GM12878 (cell line): ENCODE data around the gene RBMX2.

Experiments
- ATF2 ChIP-seq: IDR thresholded peaks from 2 replicates; pipeline ENCODE4 v1.6.1; 2012; ENCODE audit warnings: low read length, inconsistent platforms
- EZH2 ChIP-seq: IDR thresholded peaks from 2 replicates; pipeline ENCODE4 v1.6.1; 2012; ENCODE audit warnings: low read depth, mild to moderate bottlenecking, control low read depth, inconsistent platforms, low read length, borderline replicate concordance; ENCODE audit not compliant: control insufficient read depth
- NBN ChIP-seq: fragments of 450-650 bp; IDR thresholded peaks from 2 replicates; pipeline ENCODE4 v1.6.1; 2016
- PAX8 ChIP-seq: fragments of 450-650 bp; IDR thresholded peaks from 2 replicates; pipeline ENCODE4 v1.6.1; 2017; ENCODE audit warnings: mild to moderate bottlenecking, moderate library complexity
- POLR2A ChIP-seq: IDR thresholded peaks from 2 replicates; pipeline ENCODE4 v1.6.1; 2011; ENCODE audit warnings: low read depth, mild to moderate bottlenecking, low read length
- RFX5 ChIP-seq: IDR thresholded peaks from 2 replicates; pipeline ENCODE4 v1.6.1; 2011; ENCODE audit warnings: low read depth, low read length, improper control_type of control experiment
- SIX5 ChIP-seq: IDR thresholded peaks from 2 replicates; pipeline ENCODE4 v1.6.1; 2011; ENCODE audit warnings: mild to moderate bottlenecking, low read depth, low read length, moderate library complexity; ENCODE audit not compliant: severe bottlenecking
- SMC3 ChIP-seq: IDR thresholded peaks from 2 replicates; pipeline ENCODE4 v1.6.1; 2011; ENCODE audit warnings: low read length, improper control_type of control experiment, borderline replicate concordance
- SPI1 ChIP-seq: IDR thresholded peaks from 2 replicates; pipeline ENCODE4 v1.6.1; 2011; ENCODE audit warnings: low read depth, mild to moderate bottlenecking, low read length, moderate library complexity, borderline replicate concordance; ENCODE audit not compliant: insufficient read depth
- ZBTB4 ChIP-seq: fragments of 450-650 bp; formaldehyde crosslinking; IDR thresholded peaks from 2 replicates; pipeline ENCODE4 v1.4.0; 2022; ENCODE audit warnings: mild to moderate bottlenecking, moderate library complexity
- ZNF274 ChIP-seq: IDR thresholded peaks from one replicate; pipeline ENCODE4 v1.8.0; 2011; ENCODE audit not compliant: insufficient read length, insufficient read depth
- TF ChIP-seq, protein P1 (sequence below): fragments of 450-650 bp; IDR thresholded peaks from 2 replicates; pipeline ENCODE4 v1.6.1; 2016; ENCODE audit warnings: mild to moderate bottlenecking, moderate library complexity, borderline replicate concordance
- TF ChIP-seq, protein P2 (sequence below), 3 experiments: IDR thresholded peaks in 2 of 3; conservative IDR thresholded peaks in 1 of 3; 2 replicates each; pipeline ENCODE4 v1.5.1; 2011; ENCODE audit warnings: low read depth in 3 of 3, low read length in 3 of 3, mild to moderate bottlenecking in 3 of 3, control low read depth in 2 of 3, moderate library complexity in 2 of 3, inconsistent platforms in 1 of 3, mixed read lengths in 1 of 3; ENCODE audit not compliant: control insufficient read depth in 2 of 3, insufficient read depth in 1 of 3; ENCODE audit errors: extremely low read depth in 1 of 3

DNA sequence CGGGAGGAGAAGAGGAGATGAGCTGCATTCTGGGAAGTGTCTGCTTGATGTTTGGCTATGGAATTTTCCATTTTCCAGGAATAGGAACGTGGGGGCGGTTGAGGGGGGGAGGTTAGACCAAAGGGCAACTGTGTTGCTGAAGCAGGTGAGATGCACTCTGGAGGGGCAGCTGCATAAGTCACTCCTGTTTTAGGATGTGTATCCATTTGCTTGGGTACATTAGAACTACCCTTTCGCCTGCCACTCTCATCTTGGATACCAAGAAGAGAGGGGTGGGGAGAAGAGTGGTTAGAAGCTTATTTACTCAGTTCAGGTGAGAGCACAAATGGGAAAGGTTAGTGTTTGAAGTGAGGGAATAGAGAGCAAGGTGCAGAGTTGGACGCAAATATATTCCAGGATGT is 15.4 kb upstream of the RBMX2 start:
- TF ChIP-seq SIX5 (no peak), ZNF274 (no peak), PAX8 (no peak), NBN (no peak), ZBTB4 (CRISPR knock-in tag) (no peak), RFX5 (no peak), EZH2 (no peak), ATF2 (no peak), SMC3 (no peak), POLR2A (no peak), SPI1 (no peak)
- TF ChIP-seq, protein P1, sequence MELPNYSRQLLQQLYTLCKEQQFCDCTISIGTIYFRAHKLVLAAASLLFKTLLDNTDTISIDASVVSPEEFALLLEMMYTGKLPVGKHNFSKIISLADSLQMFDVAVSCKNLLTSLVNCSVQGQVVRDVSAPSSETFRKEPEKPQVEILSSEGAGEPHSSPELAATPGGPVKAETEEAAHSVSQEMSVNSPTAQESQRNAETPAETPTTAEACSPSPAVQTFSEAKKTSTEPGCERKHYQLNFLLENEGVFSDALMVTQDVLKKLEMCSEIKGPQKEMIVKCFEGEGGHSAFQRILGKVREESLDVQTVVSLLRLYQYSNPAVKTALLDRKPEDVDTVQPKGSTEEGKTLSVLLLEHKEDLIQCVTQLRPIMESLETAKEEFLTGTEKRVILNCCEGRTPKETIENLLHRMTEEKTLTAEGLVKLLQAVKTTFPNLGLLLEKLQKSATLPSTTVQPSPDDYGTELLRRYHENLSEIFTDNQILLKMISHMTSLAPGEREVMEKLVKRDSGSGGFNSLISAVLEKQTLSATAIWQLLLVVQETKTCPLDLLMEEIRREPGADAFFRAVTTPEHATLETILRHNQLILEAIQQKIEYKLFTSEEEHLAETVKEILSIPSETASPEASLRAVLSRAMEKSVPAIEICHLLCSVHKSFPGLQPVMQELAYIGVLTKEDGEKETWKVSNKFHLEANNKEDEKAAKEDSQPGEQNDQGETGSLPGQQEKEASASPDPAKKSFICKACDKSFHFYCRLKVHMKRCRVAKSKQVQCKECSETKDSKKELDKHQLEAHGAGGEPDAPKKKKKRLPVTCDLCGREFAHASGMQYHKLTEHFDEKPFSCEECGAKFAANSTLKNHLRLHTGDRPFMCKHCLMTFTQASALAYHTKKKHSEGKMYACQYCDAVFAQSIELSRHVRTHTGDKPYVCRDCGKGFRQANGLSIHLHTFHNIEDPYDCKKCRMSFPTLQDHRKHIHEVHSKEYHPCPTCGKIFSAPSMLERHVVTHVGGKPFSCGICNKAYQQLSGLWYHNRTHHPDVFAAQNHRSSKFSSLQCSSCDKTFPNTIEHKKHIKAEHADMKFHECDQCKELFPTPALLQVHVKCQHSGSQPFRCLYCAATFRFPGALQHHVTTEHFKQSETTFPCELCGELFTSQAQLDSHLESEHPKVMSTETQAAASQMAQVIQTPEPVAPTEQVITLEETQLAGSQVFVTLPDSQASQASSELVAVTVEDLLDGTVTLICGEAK, result no peak
- TF ChIP-seq, protein P2, sequence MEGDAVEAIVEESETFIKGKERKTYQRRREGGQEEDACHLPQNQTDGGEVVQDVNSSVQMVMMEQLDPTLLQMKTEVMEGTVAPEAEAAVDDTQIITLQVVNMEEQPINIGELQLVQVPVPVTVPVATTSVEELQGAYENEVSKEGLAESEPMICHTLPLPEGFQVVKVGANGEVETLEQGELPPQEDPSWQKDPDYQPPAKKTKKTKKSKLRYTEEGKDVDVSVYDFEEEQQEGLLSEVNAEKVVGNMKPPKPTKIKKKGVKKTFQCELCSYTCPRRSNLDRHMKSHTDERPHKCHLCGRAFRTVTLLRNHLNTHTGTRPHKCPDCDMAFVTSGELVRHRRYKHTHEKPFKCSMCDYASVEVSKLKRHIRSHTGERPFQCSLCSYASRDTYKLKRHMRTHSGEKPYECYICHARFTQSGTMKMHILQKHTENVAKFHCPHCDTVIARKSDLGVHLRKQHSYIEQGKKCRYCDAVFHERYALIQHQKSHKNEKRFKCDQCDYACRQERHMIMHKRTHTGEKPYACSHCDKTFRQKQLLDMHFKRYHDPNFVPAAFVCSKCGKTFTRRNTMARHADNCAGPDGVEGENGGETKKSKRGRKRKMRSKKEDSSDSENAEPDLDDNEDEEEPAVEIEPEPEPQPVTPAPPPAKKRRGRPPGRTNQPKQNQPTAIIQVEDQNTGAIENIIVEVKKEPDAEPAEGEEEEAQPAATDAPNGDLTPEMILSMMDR (IDR thresholded peaks at IDR 0.05 in 2 of 3, conservative IDR thresholded peaks at IDR 0.05 in 1 of 3; ENCODE audit: control insufficient read depth in 2 of 3, extremely low read depth in 1 of 3, insufficient read depth in 1 of 3, low read depth in 3 of 3, low read length in 3 of 3), result no peak
